Suprapubic skin (tissue), 4 donors: ENCODE data around the gene TTYH1. TPM values are rescaled to one million over a fixed set of nuclear protein-coding genes. Genes with fewer than 3 reads are reported as not detected.

Experiments used
- DNase-seq, 2 donors: peaks; one replicate each; pipeline ENCODE4 v3.0.0-alpha.2; 2019; ENCODE audit warnings: low spot score in 2 of 2
- H3K27ac ChIP-seq: fragments of 200-600 bp; sonication (generic); one replicate; pipeline ENCODE4 v1.5.1; 2019
- H3K27me3 ChIP-seq: fragments of 200-600 bp; sonication (generic); one replicate; pipeline ENCODE4 v1.5.1; 2019
- H3K36me3 ChIP-seq: fragments of 200-600 bp; sonication (generic); one replicate; pipeline ENCODE4 v1.5.1; 2019
- H3K4me1 ChIP-seq: fragments of 200-600 bp; sonication (generic); one replicate; pipeline ENCODE4 v1.5.1; 2019
- H3K4me3 ChIP-seq: fragments of 200-600 bp; sonication (generic); one replicate; pipeline ENCODE4 v1.5.1; 2019; ENCODE audit warnings: mild to moderate bottlenecking
- H3K9me3 ChIP-seq: fragments of 200-600 bp; sonication (generic); one replicate; pipeline ENCODE4 v1.5.1; 2019
- CTCF ChIP-seq, 2 donors: fragments of 200-600 bp in 1 of 2; fragments of 450-650 bp in 1 of 2; sonication (generic) in 1 of 2; IDR thresholded peaks; one replicate each; pipeline ENCODE4 v1.5.1; 2016 to 2019; ENCODE audit warnings: antibody characterized with exemption in 2 of 2, mild to moderate bottlenecking in 1 of 2, moderate library complexity in 1 of 2
- EP300 ChIP-seq: sonication (generic); formaldehyde crosslinking; IDR thresholded peaks from one replicate; pipeline ENCODE4 v1.6.1; 2017; ENCODE audit warnings: antibody characterized with exemption
- POLR2A ChIP-seq, 2 donors: fragments of 450-650 bp; IDR thresholded peaks; one replicate each; pipeline ENCODE4 v1.6.1; 2017; ENCODE audit warnings: antibody characterized with exemption in 2 of 2, mild to moderate bottlenecking in 2 of 2, moderate library complexity in 2 of 2
- POLR2AphosphoS5 ChIP-seq, 3 donors: sonication (generic); formaldehyde crosslinking; IDR thresholded peaks; one replicate each; pipeline ENCODE4 v1.6.1; 2017; ENCODE audit warnings: antibody characterized with exemption in 3 of 3
- WGBS: methylation state at CpG from one replicate; pipeline ENCODE4 v1.1.5; 2018; 5-methylcytosine and 5-hydroxymethylcytosine counted together
- total RNA-seq, 4 donors: library from RNA; depleted of rRNA; stranded (reverse); fragments of >200 nt; gene quantifications; one replicate each; pipeline ENCODE4 v1.1.0, GENCODE V29; 2016

TTYH1 gene
- total RNA-seq, 4 donors from 2014 or later = 11.2 to 20.4 (median 12.5) TPM

GRCh38 chr19:54475706-54476105, 60.4 kb downstream of the TTYH1 start:
- WGBS = 92% methylated on average over 9 of the region's 11 CpGs
- H3K4me1 ChIP-seq = peaks cover 23% of the 10 kb centered on the region
- DNase-seq = no peak
- H3K36me3 ChIP-seq = no peaks in the 10 kb centered on the region
- no peaks in the 10 kb centered on the region for H3K9me3 ChIP-seq
- TF ChIP-seq POLR2AphosphoS5 (IDR thresholded peaks at IDR 0.05) = no peak
- TF ChIP-seq EP300 = no peak
- no peak for TF ChIP-seq POLR2A (IDR thresholded peaks at IDR 0.05)
- no peak for TF ChIP-seq CTCF (IDR thresholded peaks at IDR 0.05)
- no peak overlapping the region for H3K4me3 ChIP-seq
- no peak overlapping the region for H3K27ac ChIP-seq
- H3K27me3 ChIP-seq = peaks cover 4% of the 10 kb centered on the region

GRCh38 chr19:54477650-54478049, 62.4 kb downstream of the TTYH1 start:
- H3K27ac ChIP-seq = no peak overlapping the region
- no peaks in the 10 kb centered on the region for H3K36me3 ChIP-seq
- no peak for TF ChIP-seq EP300
- no peak for TF ChIP-seq POLR2AphosphoS5 (IDR thresholded peaks at IDR 0.05)
- TF ChIP-seq CTCF (IDR thresholded peaks at IDR 0.05) = no peak
- TF ChIP-seq POLR2A (IDR thresholded peaks at IDR 0.05) = no peak
- H3K9me3 ChIP-seq = no peaks in the 10 kb centered on the region
- peaks cover 12% of the 10 kb centered on the region for H3K4me1 ChIP-seq
- H3K27me3 ChIP-seq = peaks cover 4% of the 10 kb centered on the region
- 65% methylated on average over 3 of the region's 3 CpGs for WGBS
- DNase-seq = no peak
- no peak overlapping the region for H3K4me3 ChIP-seq

GRCh38 chr19:54478677-54479266, 63.5 kb downstream of the TTYH1 start:
- Histone ChIP-seq H3K27me3 (peaks cover 4% of the 10 kb centered on the region), H3K36me3 (no peaks in the 10 kb centered on the region), H3K27ac (no peak overlapping the region), H3K4me1 (peaks cover 6% of the 10 kb centered on the region), H3K9me3 (no peaks in the 10 kb centered on the region), H3K4me3 (no peak overlapping the region)
- WGBS = 29% methylated on average over 10 of the region's 10 CpGs
- TF ChIP-seq POLR2A (IDR thresholded peaks at IDR 0.05) (no peak), CTCF (IDR thresholded peaks at IDR 0.05) (peak in 1 of 2 donors; percentile 49), POLR2AphosphoS5 (IDR thresholded peaks at IDR 0.05) (no peak), EP300 (no peak)
- DNase-seq = no peak

DNA sequence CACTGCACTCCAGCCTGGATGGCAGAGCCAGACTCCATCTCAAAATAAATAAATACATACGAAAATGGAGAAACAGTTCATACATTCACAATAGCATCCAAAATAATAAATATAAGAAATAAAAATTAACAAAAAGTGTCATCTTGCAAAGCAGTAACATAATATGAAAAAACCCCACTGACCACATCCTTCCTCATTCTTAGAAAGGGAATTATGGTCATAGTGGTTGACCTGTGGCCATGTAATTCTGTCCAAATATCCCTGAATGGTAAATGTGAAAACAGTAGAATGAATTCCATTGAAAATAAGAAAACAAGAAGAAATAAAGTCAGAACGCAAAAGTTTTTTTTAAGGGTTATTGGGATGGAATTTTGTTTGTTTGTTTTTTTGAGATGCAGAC, 64.8 kb downstream of the TTYH1 start:
- no peaks in the 10 kb centered on the region for H3K9me3 ChIP-seq
- 62% methylated on average over 2 of the region's 2 CpGs for WGBS
- H3K36me3 ChIP-seq = no peaks in the 10 kb centered on the region
- no peak overlapping the region for H3K27ac ChIP-seq
- DNase-seq = no peak
- H3K4me3 ChIP-seq = no peak overlapping the region
- H3K4me1 ChIP-seq = peaks cover 4% of the 10 kb centered on the region
- TF ChIP-seq POLR2AphosphoS5 (IDR thresholded peaks at IDR 0.05) (no peak), POLR2A (IDR thresholded peaks at IDR 0.05) (no peak)
- H3K27me3 ChIP-seq = peaks cover 14% of the 10 kb centered on the region

- TF ChIP-seq CTCF (IDR thresholded peaks at IDR 0.05) (peak; percentile 8 to 50), POLR2A (IDR thresholded peaks at IDR 0.05) (no peak), EP300 (no peak)
- Histone ChIP-seq H3K9me3 (no peaks in the 10 kb centered on the region), H3K27me3 (peaks cover 19% of the 10 kb centered on the region), H3K27ac (no peak overlapping the region), H3K4me3 (no peak overlapping the region), H3K4me1 (peaks cover 4% of the 10 kb centered on the region), H3K36me3 (no peaks in the 10 kb centered on the region)
- WGBS = 12% methylated on average over 16 of the region's 16 CpGs
- peak in 1 of 2 donors; percentile 54 for DNase-seq
Observed at GRCh38 chr19:54481326-54481930, 66.2 kb downstream of the TTYH1 start.
